B cell (primary cell): ENCODE data around the gene AIG1. TPM values are rescaled to one million over a fixed set of nuclear protein-coding genes. Genes with fewer than 3 reads are reported as not detected.

Experiments
- ATAC-seq: fragments of 200-7000 bp; cut with Tn5 transposase; one replicate; pipeline ENCODE4 v1.10.0; 2021; ENCODE audit warnings: low read depth, mild to moderate bottlenecking, moderate number of reproducible peaks, moderate library complexity
- CTCF ChIA-PET: fragments of 350-600 bp; sonication (Branson Sonifier 250); formaldehyde crosslinking; loops from one replicate; lab custom pipeline; 2021; ENCODE audit warnings: antibody characterized with exemption, inconsistent platforms; lab: Charles Lee
- POLR2A ChIA-PET: fragments of 350-600 bp; sonication (Branson Sonifier 250); formaldehyde crosslinking; loops from one replicate; lab custom pipeline; 2021; ENCODE audit warnings: antibody characterized with exemption; lab: Charles Lee
- DNase-seq: peaks from one replicate; pipeline ENCODE4 v3.0.0; 2013
- H2AFZ ChIP-seq: 2 replicates; pipeline ENCODE4 v1.6.1; 2012; ENCODE audit warnings: mild to moderate bottlenecking, low read depth, low read length; ENCODE audit not compliant: insufficient read depth, poor library complexity, severe bottlenecking
- H3K27ac ChIP-seq, 2 donors: 1 replicate in 1 of 2; 2 replicates in 1 of 2; pipeline ENCODE4 v1.5.1; 2012 to 2013; ENCODE audit warnings: low read length in 2 of 2, mild to moderate bottlenecking in 2 of 2, moderate library complexity in 1 of 2
- H3K27me3 ChIP-seq, 4 experiments: fragments of 200-600 bp in 1 of 4; sonication (generic) in 1 of 4; replicated peaks in 1 of 4; 1 replicate in 2 of 4; 2 replicates in 2 of 4; pipeline versions ENCODE4 v1.6.1 to v1.7.0; 2013 to 2016; ENCODE audit warnings: low read length in 3 of 4, mild to moderate bottlenecking in 2 of 4, mixed read lengths in 1 of 4, moderate library complexity in 1 of 4; ENCODE audit not compliant: insufficient read depth in 4 of 4, control insufficient read depth in 3 of 4; ENCODE audit errors: control extremely low read depth in 1 of 4
- H3K36me3 ChIP-seq, 2 experiments: replicated peaks in 1 of 2; 1 replicate in 1 of 2; 2 replicates in 1 of 2; pipeline versions ENCODE4 v1.6.1 to v1.7.1; 2013; ENCODE audit warnings: low read length in 1 of 2; ENCODE audit not compliant: insufficient read depth in 2 of 2, control insufficient read depth in 1 of 2; ENCODE audit errors: control extremely low read depth in 1 of 2, extremely low read depth in 1 of 2
- H3K4me1 ChIP-seq, 2 donors: fragments of 200-600 bp in 1 of 2; sonication (generic) in 1 of 2; 1 replicate in 1 of 2; 2 replicates in 1 of 2; pipeline versions ENCODE4 v1.5.1 to v1.6.1; 2013 to 2017; ENCODE audit warnings: low read length in 2 of 2; ENCODE audit not compliant: control insufficient read depth in 2 of 2, insufficient read depth in 2 of 2
- H3K4me2 ChIP-seq: replicated peaks from 2 replicates; pipeline ENCODE3; 2012; ENCODE audit warnings: mild to moderate bottlenecking, low read depth, low read length; ENCODE audit not compliant: poor library complexity, severe bottlenecking
- H3K4me3 ChIP-seq, 5 experiments: fragments of 200-600 bp in 1 of 5; sonication (generic) in 1 of 5; 1 replicate in 3 of 5; 2 replicates in 2 of 5; pipeline versions ENCODE4 v1.5.1 to v1.7.0; 2011 to 2016; ENCODE audit warnings: low read length in 4 of 5, mild to moderate bottlenecking in 4 of 5, low read depth in 2 of 5, control low read depth in 1 of 5, moderate library complexity in 1 of 5; ENCODE audit not compliant: insufficient read depth in 1 of 5; ENCODE audit errors: control extremely low read depth in 1 of 5, extremely low read depth in 1 of 5
- H3K79me2 ChIP-seq: fragments of 200-600 bp; sonication (generic); one replicate; pipeline ENCODE4 v1.6.0; 2016; ENCODE audit warnings: low read length; ENCODE audit not compliant: control insufficient read depth, insufficient read depth
- H3K9ac ChIP-seq: fragments of 200-600 bp; sonication (generic); 2 replicates; pipeline ENCODE4 v1.6.1; 2017; ENCODE audit warnings: mild to moderate bottlenecking, low read length, moderate library complexity
- H3K9me3 ChIP-seq, 3 donors: one replicate each; pipeline versions ENCODE4 v1.6.1 to v1.7.1; 2013; ENCODE audit warnings: low read length in 2 of 3; ENCODE audit not compliant: control insufficient read depth in 2 of 3, insufficient read depth in 1 of 3; ENCODE audit errors: control extremely low read depth in 1 of 3
- H4K20me1 ChIP-seq: 2 replicates; pipeline ENCODE4 v1.6.0; 2012; ENCODE audit warnings: mild to moderate bottlenecking, low read length; ENCODE audit not compliant: insufficient read depth, control insufficient read depth, poor library complexity, severe bottlenecking
- H3K27ac Mint-ChIP-seq: one replicate; pipeline ENCODE4 v1.8.0; 2021; ENCODE audit warnings: mixed read lengths
- H3K27me3 Mint-ChIP-seq: one replicate; pipeline ENCODE4 v1.8.0; 2021; ENCODE audit warnings: mixed read lengths
- H3K4me1 Mint-ChIP-seq: one replicate; pipeline ENCODE4 v1.8.0; 2021; ENCODE audit warnings: mixed read lengths
- H3K4me3 Mint-ChIP-seq: one replicate; pipeline ENCODE4 v1.8.0; 2021; ENCODE audit warnings: mixed read lengths
- H3K9me3 Mint-ChIP-seq: one replicate; pipeline ENCODE4 v1.8.0; 2022; ENCODE audit warnings: mixed read lengths; ENCODE audit not compliant: insufficient read depth
- CTCF ChIP-seq: fragments of 200-600 bp; IDR thresholded peaks from one replicate; pipeline ENCODE4 v1.8.0; 2022; ENCODE audit warnings: antibody characterized with exemption, mild to moderate bottlenecking
- EZH2 ChIP-seq: IDR thresholded peaks from 2 replicates; pipeline ENCODE4 v1.6.1; 2012; ENCODE audit warnings: borderline replicate concordance, low read depth, mild to moderate bottlenecking, moderate library complexity, low read length; ENCODE audit not compliant: insufficient read depth, poor library complexity, severe bottlenecking
- WGBS: methylation state at CpG from one replicate; pipeline ENCODE4 v1.1.5; 2013; ENCODE audit warnings: missing lambda C conversion rate; ENCODE audit not compliant: insufficient coverage; 5-methylcytosine and 5-hydroxymethylcytosine counted together
- intact Hi-C: fragments of 100-400 bp; cut with micrococcal nuclease; formaldehyde crosslinking; loops from one replicate; pipeline ENCODE4 v1.10.0; 2022
- polyA plus RNA-seq: library from polyadenylated mRNA; depleted of rRNA; stranded (reverse); fragments of >200 nt; gene quantifications from 2 replicates; pipeline ENCODE4 v1.2.3, GENCODE V29; 2012
- total RNA-seq, 2 donors: library from RNA; stranded (reverse); fragments of 120-200 nt in 1 of 2; gene quantifications; 1 replicate in 1 of 2; 2 replicates in 1 of 2; pipeline versions ENCODE4 v1.2.3 to v1.2.4, GENCODE V29; 2013 to 2022

AIG1 gene
- total and polyA plus RNA-seq, 2 donors (not counting 1 experiment from before 2014, with no cell fraction given), result 7.0 to 9.0 TPM

GRCh38 chr6:143176090-143177021 is 115.7 kb downstream of the AIG1 start:
- Histone ChIP-seq H2AFZ (no peak overlapping the region), H3K9me3 (peaks cover 0 to 17% (median 7%) of the 10 kb centered on the region in 3 donors), H3K27me3 (no peaks in the 10 kb centered on the region), H4K20me1 (no peaks in the 10 kb centered on the region), H3K4me2 (no peak overlapping the region), H3K27ac (no peak overlapping the region), H3K4me3 (no peak overlapping the region), H3K36me3 (no peaks in the 10 kb centered on the region), H3K4me1 (no peaks in the 10 kb centered on the region), H3K79me2 (no peaks in the 10 kb centered on the region), H3K9ac (no peak overlapping the region)
- no peaks in the 10 kb centered on the region for H3K4me1 Mint-ChIP-seq
- DNase-seq, result no peak
- ATAC-seq, result no peak
- H3K27ac Mint-ChIP-seq, result no peak overlapping the region
- POLR2A ChIA-PET, result no interaction called here
- H3K9me3 Mint-ChIP-seq, result peaks cover 13% of the 10 kb centered on the region
- H3K4me3 Mint-ChIP-seq, result no peak overlapping the region
- CTCF ChIA-PET, result interaction anchor here (0.6 kb wide), 1 partner anchor 250 kb away, joined by 3 read pairs; no protein-coding TSS in a partner anchor
- no peaks in the 10 kb centered on the region for H3K27me3 Mint-ChIP-seq
- intact Hi-C loops, result no loop called here
- no peak for TF ChIP-seq CTCF
- TF ChIP-seq EZH2, result no peak
- WGBS, result 96% methylated on average over 10 of the region's 12 CpGs

GRCh38 chr6:143177706-143178105 is 117.0 kb downstream of the AIG1 start:
- CTCF ChIA-PET, result no interaction called here
- 99% methylated on average over 4 of the region's 4 CpGs for WGBS
- H3K79me2 ChIP-seq, result no peaks in the 10 kb centered on the region

More at GRCh38 chr6:143177706-143178105, 117.0 kb downstream of the AIG1 start:
- H2AFZ ChIP-seq, result no peak overlapping the region
- POLR2A ChIA-PET, result no interaction called here
- ATAC-seq (no peak), DNase-seq (no peak)
- no peak overlapping the region for H3K27ac ChIP-seq
- H3K9me3 ChIP-seq, result peaks cover 0 to 17% (median 7%) of the 10 kb centered on the region in 3 donors
- intact Hi-C loops, result no loop called here
- Mint-ChIP-seq H3K27me3 (no peaks in the 10 kb centered on the region), H3K4me3 (no peak overlapping the region), H3K27ac (no peak overlapping the region), H3K4me1 (no peaks in the 10 kb centered on the region), H3K9me3 (peaks cover 13% of the 10 kb centered on the region)
- no peak for TF ChIP-seq EZH2
- no peak for TF ChIP-seq CTCF
- no peak overlapping the region for H3K9ac ChIP-seq
- H3K27me3 ChIP-seq, result no peaks in the 10 kb centered on the region
- no peak overlapping the region for H3K4me3 ChIP-seq
- H3K36me3 ChIP-seq, result no peaks in the 10 kb centered on the region
- H3K4me2 ChIP-seq, result no peak overlapping the region
- H3K4me1 ChIP-seq, result no peaks in the 10 kb centered on the region
- H4K20me1 ChIP-seq, result no peaks in the 10 kb centered on the region
